Tibial nerve (tissue), 4 donors: ENCODE measurements around the gene RSRP1. TPM values are rescaled to one million over a fixed set of nuclear protein-coding genes. Genes with fewer than 3 reads are reported as not detected.

Source experiments
- DNase-seq, 2 donors: peaks; one replicate each; pipeline ENCODE4 v3.0.0-alpha.2; 2019; ENCODE audit warnings: low spot score in 2 of 2
- H3K27ac ChIP-seq, 4 donors: fragments of 200-600 bp; sonication (generic) in 3 of 4; one replicate each; pipeline ENCODE4 v1.5.1; 2017 to 2019; ENCODE audit warnings: mild to moderate bottlenecking in 1 of 4
- H3K27me3 ChIP-seq, 2 donors: fragments of 200-600 bp; sonication (generic) in 1 of 2; one replicate each; pipeline versions ENCODE4 v1.5.1 to v1.6.0; 2017 to 2019
- H3K36me3 ChIP-seq, 3 donors: fragments of 200-600 bp; sonication (generic); one replicate each; pipeline ENCODE4 v1.5.1; 2018 to 2019
- H3K4me1 ChIP-seq, 4 donors: fragments of 200-600 bp; sonication (generic) in 3 of 4; one replicate each; pipeline ENCODE4 v1.5.1; 2017 to 2019
- H3K4me3 ChIP-seq, 4 donors: fragments of 200-600 bp; sonication (generic) in 3 of 4; one replicate each; pipeline ENCODE4 v1.5.1; 2017 to 2019; ENCODE audit warnings: mild to moderate bottlenecking in 1 of 4, moderate library complexity in 1 of 4
- H3K9me3 ChIP-seq, 4 donors: fragments of 200-600 bp; sonication (generic) in 3 of 4; one replicate each; pipeline ENCODE4 v1.5.1; 2017 to 2019
- CTCF ChIP-seq, 5 experiments: fragments of 200-600 bp in 3 of 5; fragments of 450-650 bp in 2 of 5; sonication (generic) in 3 of 5; IDR thresholded peaks; one replicate each; pipeline ENCODE4 v1.5.1; 2016 to 2019; ENCODE audit warnings: antibody characterized with exemption in 5 of 5, mild to moderate bottlenecking in 3 of 5, moderate library complexity in 2 of 5
- EP300 ChIP-seq, 2 donors: sonication (generic); formaldehyde crosslinking; IDR thresholded peaks; one replicate each; pipeline ENCODE4 v1.6.1; 2017; ENCODE audit warnings: antibody characterized with exemption in 2 of 2, mild to moderate bottlenecking in 1 of 2
- POLR2A ChIP-seq, 2 donors: fragments of 450-650 bp; IDR thresholded peaks; one replicate each; pipeline ENCODE4 v1.6.1; 2017; ENCODE audit warnings: antibody characterized with exemption in 2 of 2, mild to moderate bottlenecking in 2 of 2, moderate library complexity in 2 of 2
- WGBS, 2 donors: methylation state at CpG; one replicate each; pipeline ENCODE4 v1.1.5; 2018; 5-methylcytosine and 5-hydroxymethylcytosine counted together
- total RNA-seq, 4 donors: library from RNA; depleted of rRNA; stranded (reverse); fragments of >200 nt; gene quantifications; one replicate each; pipeline ENCODE4 v1.1.0, GENCODE V29; 2016

Gene RSRP1
- total RNA-seq, 4 donors from 2014 or later = 169 to 191 (median 178) TPM

- WGBS, 2 donors = 84 to 87% methylated on average over 3 of the region's 3 CpGs
- Histone ChIP-seq H3K9me3 (no peaks in the 10 kb centered on the region), H3K4me3 (no peak overlapping the region), H3K27me3 (no peaks in the 10 kb centered on the region), H3K36me3 (peaks cover 0 to 97% (median 20%) of the 10 kb centered on the region in 3 donors), H3K27ac (no peak overlapping the region), H3K4me1 (no peaks in the 10 kb centered on the region)
- no peak for DNase-seq
- TF ChIP-seq POLR2A (IDR thresholded peaks at IDR 0.05) (no peak), CTCF (IDR thresholded peaks at IDR 0.05) (no peak), EP300 (IDR thresholded peaks at IDR 0.05) (no peak)
Observed at GRCh38 chr1:25223471-25223870, 23.8 kb downstream of the RSRP1 start.

- TF ChIP-seq POLR2A (IDR thresholded peaks at IDR 0.05) = no peak
- no peak for TF ChIP-seq CTCF (IDR thresholded peaks at IDR 0.05)
- TF ChIP-seq EP300 (IDR thresholded peaks at IDR 0.05) = no peak
- no peaks in the 10 kb centered on the region for H3K27me3 ChIP-seq
- no peak overlapping the region for H3K27ac ChIP-seq
- H3K9me3 ChIP-seq = no peaks in the 10 kb centered on the region
- WGBS, 2 donors = 86 to 95% methylated on average over 4 of the region's 4 CpGs
- no peak for DNase-seq
- peaks cover 0 to 92% (median 16%) of the 10 kb centered on the region in 3 donors for H3K36me3 ChIP-seq
- H3K4me3 ChIP-seq = no peak overlapping the region
- H3K4me1 ChIP-seq = no peaks in the 10 kb centered on the region
Observed at GRCh38 chr1:25222606-25223005, 24.6 kb downstream of the RSRP1 start.

DNA sequence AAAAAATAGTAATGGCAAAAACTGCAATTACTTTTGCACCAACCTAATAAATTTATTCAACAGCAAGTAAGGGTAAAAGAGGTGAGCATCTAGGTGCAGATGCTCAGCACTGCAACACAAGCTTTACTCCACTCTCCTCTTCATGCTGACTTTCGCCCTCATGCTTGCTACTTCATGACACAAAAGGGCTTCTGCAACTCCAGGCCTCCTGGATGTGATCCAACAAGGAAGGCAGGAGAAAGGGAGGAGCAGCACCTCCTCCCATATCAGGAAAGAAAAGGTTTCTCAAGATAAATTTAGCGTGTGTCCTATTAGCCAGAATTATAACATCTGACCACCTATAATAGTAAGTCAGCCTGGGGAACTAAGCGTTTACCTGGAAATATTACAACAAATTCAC lies 26.6 kb downstream of the RSRP1 start:
- no peaks in the 10 kb centered on the region for H3K27me3 ChIP-seq
- no peak overlapping the region for H3K27ac ChIP-seq
- peaks cover 0 to 75% (median 16%) of the 10 kb centered on the region in 3 donors for H3K36me3 ChIP-seq
- H3K4me3 ChIP-seq = no peak overlapping the region
- 91 to 95% methylated on average over 3 of the region's 3 CpGs for WGBS, 2 donors
- H3K4me1 ChIP-seq = no peaks in the 10 kb centered on the region
- TF ChIP-seq EP300 (IDR thresholded peaks at IDR 0.05) = no peak
- TF ChIP-seq POLR2A (IDR thresholded peaks at IDR 0.05) = no peak
- TF ChIP-seq CTCF (IDR thresholded peaks at IDR 0.05) = no peak
- no peaks in the 10 kb centered on the region for H3K9me3 ChIP-seq
- no peak for DNase-seq

DNA sequence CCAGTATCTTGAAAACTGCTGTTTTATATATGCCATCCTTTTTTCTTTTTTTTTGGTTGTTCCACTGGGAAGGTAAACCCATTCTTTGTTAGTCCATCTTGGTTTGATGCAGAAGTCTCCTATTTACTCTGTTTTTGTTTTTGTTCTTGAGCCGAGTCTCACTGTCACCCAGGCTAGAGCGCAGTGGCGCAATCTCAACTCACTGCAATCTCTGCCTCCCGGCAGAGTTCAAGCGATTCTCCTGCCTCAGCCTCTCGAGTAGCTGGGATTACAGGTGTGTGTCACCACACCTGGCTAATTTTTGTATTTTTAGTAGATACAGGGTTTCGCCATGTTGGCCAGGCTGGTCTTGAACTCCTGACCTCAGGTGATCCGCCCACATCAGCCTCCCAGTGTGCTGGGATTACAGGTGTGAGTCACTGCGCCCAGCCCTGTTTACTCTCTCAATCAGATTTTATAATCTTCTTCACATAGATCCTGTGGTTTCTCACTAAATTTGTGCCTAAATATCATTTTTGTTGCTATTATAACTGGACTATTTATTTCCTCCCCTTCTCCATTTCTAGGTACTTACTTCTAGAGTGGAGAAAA lies 27.5 kb downstream of the RSRP1 start:
- DNase-seq = no peak
- H3K4me1 ChIP-seq = no peaks in the 10 kb centered on the region
- 97% methylated on average over 9 of the region's 9 CpGs for WGBS, 2 donors
- H3K4me3 ChIP-seq = no peak overlapping the region
- TF ChIP-seq CTCF (IDR thresholded peaks at IDR 0.05) (no peak), EP300 (IDR thresholded peaks at IDR 0.05) (no peak), POLR2A (IDR thresholded peaks at IDR 0.05) (no peak)
- H3K27ac ChIP-seq = no peak overlapping the region
- no peaks in the 10 kb centered on the region for H3K27me3 ChIP-seq
- H3K36me3 ChIP-seq = peaks cover 0 to 66% (median 16%) of the 10 kb centered on the region in 3 donors
- no peaks in the 10 kb centered on the region for H3K9me3 ChIP-seq

DNA sequence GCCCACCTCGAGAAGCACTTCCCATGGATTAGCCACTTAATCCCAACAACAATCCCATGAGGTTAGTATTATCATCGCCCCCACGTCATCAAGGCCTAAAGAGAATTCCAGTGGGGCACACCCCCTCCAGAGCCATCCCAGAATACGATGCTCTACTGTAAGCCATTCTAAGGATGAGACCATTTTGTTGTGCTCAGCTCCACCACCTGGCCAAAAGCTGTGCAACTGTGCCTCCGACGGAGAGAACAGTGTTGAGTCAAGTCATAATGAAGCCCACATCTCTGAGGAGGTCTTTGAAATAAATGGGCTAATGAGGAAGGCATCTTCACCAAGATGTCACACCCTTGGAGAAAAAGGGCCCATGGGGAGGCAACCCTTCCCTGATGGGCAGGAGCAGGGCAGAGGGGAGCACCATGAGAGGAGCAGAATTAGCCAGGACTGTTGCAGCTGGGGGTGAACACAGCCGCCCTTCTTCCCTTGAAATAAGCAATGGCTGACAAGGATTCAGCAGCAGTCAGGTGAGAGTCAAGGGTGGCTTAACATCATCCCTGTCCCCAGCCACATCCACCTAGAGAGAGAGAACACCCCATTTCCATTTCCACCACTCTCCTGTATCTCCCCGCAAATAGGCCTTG lies 29.5 kb downstream of the RSRP1 start:
- 76 to 80% methylated on average over 8 of the region's 8 CpGs for WGBS, 2 donors
- TF ChIP-seq POLR2A (IDR thresholded peaks at IDR 0.05) (no peak), CTCF (IDR thresholded peaks at IDR 0.05) (no peak), EP300 (IDR thresholded peaks at IDR 0.05) (no peak)
- DNase-seq = no peak

More for the DNA sequence above, 29.5 kb downstream of the RSRP1 start:
- no peaks in the 10 kb centered on the region for H3K27me3 ChIP-seq
- peaks cover 0 to 46% (median 4%) of the 10 kb centered on the region in 3 donors for H3K36me3 ChIP-seq
- H3K4me1 ChIP-seq = no peaks in the 10 kb centered on the region
- H3K27ac ChIP-seq = no peak overlapping the region
- no peaks in the 10 kb centered on the region for H3K9me3 ChIP-seq
- H3K4me3 ChIP-seq = no peak overlapping the region
